GM12878 (cell line): ENCODE results near the gene RAB3B. TPM values are rescaled to one million over a fixed set of nuclear protein-coding genes. Genes with fewer than 3 reads are reported as not detected.

Experiments
- ATAC-seq: fragments of 200-7000 bp; cut with Tn5 transposase; 3 replicates; pipeline ENCODE4 v1.9.1; 2020; ENCODE audit warnings: mild to moderate bottlenecking, moderate library complexity
- BruUV-seq: library from RNA; stranded (reverse); fragments of 400-500 nt; replicated peaks from 2 replicates; lab custom pipeline; 2021; lab: Mats Ljungman, UMichigan
- CTCF ChIA-PET: fragments of 300-600 bp; sonication (Branson Sonifier 250); formaldehyde crosslinking; extraction: SDS; loops from one replicate; lab custom pipeline; 2021; ENCODE audit warnings: inconsistent platforms; lab: Yijun Ruan, JAX
- POLR2A ChIA-PET: fragments of 350-600 bp; formaldehyde crosslinking; extraction: SDS; loops from one replicate; lab custom pipeline; 2021; ENCODE audit warnings: inconsistent platforms; lab: Charles Lee
- RAD21 ChIA-PET: fragments of 300-600 bp; sonication (Branson Sonifier 250); formaldehyde crosslinking; loops from one replicate; lab custom pipeline; 2023; ENCODE audit warnings: antibody characterized with exemption; ENCODE audit not compliant: unreplicated experiment; lab: Charles Lee
- SMC1A ChIA-PET: fragments of 300-600 bp; sonication (Branson Sonifier 250); formaldehyde crosslinking; loops from one replicate; lab custom pipeline; 2023; ENCODE audit not compliant: unreplicated experiment, uncharacterized antibody; lab: Charles Lee
- DNase-seq: peaks from one replicate; pipeline ENCODE4 v3.0.0-alpha.2; 2011; ENCODE audit warnings: low read depth, low spot score
- FAIRE-seq: peaks from 3 replicates; lab custom pipeline; 2011; peaks lifted over from hg19 to GRCh38; lab: Jason Lieb, UNC
- H2AFZ ChIP-seq: 2 replicates; pipeline ENCODE4 v1.6.0; 2011; ENCODE audit warnings: low read depth, low read length, control low read depth; ENCODE audit not compliant: control insufficient read depth
- H3K27ac ChIP-seq: 2 replicates; pipeline ENCODE4 v1.5.1; 2011; ENCODE audit warnings: control low read depth; ENCODE audit not compliant: control insufficient read depth, insufficient read depth
- H3K27me3 ChIP-seq, 2 experiments: replicated peaks in 1 of 2; 2 replicates each; pipeline versions ENCODE4 v1.6.0 to v1.6.1; 2011; ENCODE audit warnings: low read length in 1 of 2; ENCODE audit not compliant: control insufficient read depth in 2 of 2, insufficient read depth in 2 of 2
- H3K36me3 ChIP-seq, 2 experiments: 2 replicates each; pipeline ENCODE4 v1.5.1; 2011; ENCODE audit warnings: low read length in 1 of 2; ENCODE audit not compliant: control insufficient read depth in 2 of 2, insufficient read depth in 2 of 2
- H3K4me1 ChIP-seq: 2 replicates; pipeline ENCODE4 v1.6.1; 2011; ENCODE audit warnings: mild to moderate bottlenecking, low read length, moderate library complexity, mixed read lengths; ENCODE audit not compliant: control insufficient read depth, insufficient read depth
- H3K4me2 ChIP-seq: 2 replicates; pipeline ENCODE4 v1.6.0; 2011; ENCODE audit warnings: control low read depth; ENCODE audit not compliant: control insufficient read depth, insufficient read depth
- H3K4me3 ChIP-seq: fragments of 200-600 bp; sonication (generic); 2 replicates; pipeline ENCODE4 v1.5.1; 2016
- H3K79me2 ChIP-seq: 2 replicates; pipeline ENCODE4 v1.6.0; 2011; ENCODE audit warnings: low read length; ENCODE audit not compliant: control insufficient read depth, insufficient read depth
- H3K9ac ChIP-seq: 2 replicates; pipeline ENCODE4 v1.8.0; 2011; ENCODE audit warnings: low read length, control low read depth, mixed read lengths; ENCODE audit not compliant: control insufficient read depth, insufficient read depth
- H3K9me3 ChIP-seq: replicated peaks from 3 replicates; pipeline ENCODE4 v1.5.1; 2011; ENCODE audit warnings: mild to moderate bottlenecking, low read length; ENCODE audit not compliant: control insufficient read depth, insufficient read depth
- H4K20me1 ChIP-seq: 2 replicates; pipeline ENCODE4 v1.6.0; 2011; ENCODE audit not compliant: control insufficient read depth, insufficient read depth
- CBFB ChIP-seq: IDR thresholded peaks from 2 replicates; pipeline ENCODE4 v1.6.1; 2016; ENCODE audit warnings: antibody characterized with exemption, low read depth
- SREBF2 ChIP-seq: IDR thresholded peaks from 2 replicates; pipeline ENCODE4 v1.6.1; 2012; ENCODE audit warnings: mild to moderate bottlenecking, low read length
- ZBED1 ChIP-seq: IDR thresholded peaks from 2 replicates; pipeline ENCODE4 v1.6.1; 2016; ENCODE audit warnings: borderline replicate concordance
- WGBS: methylation state at CpG from one replicate; pipeline ENCODE4 v1.1.6; 2016; ENCODE audit warnings: low lambda C conversion rate; ENCODE audit not compliant: insufficient replicate concordance, insufficient coverage; ENCODE audit errors: missing lambda C conversion rate; 5-methylcytosine and 5-hydroxymethylcytosine counted together
- in situ Hi-C: fragments of 300-500 bp; cut with MboI; formaldehyde crosslinking; loops from 9 replicates; pipeline ENCODE4 v1.14.3; 2018; ENCODE audit warnings: mixed read lengths
- intact Hi-C: fragments of 100-400 bp; cut with micrococcal nuclease; formaldehyde crosslinking; loops from one replicate; pipeline ENCODE4 v1.14.2; 2022; ENCODE audit not compliant: unreplicated experiment
- polyA plus RNA-seq, 11 experiments: library from polyadenylated mRNA; depleted of rRNA in 4 of 11; unstranded in 6 of 11; stranded (reverse) in 5 of 11; fragments of >200 nt; fragmentation: Nextera tagmentation in 4 of 11; fragmentation: Illumina TruSeq in 1 of 11; extraction: Ambion mirVana in 4 of 11; extraction: Trizol in 1 of 11; gene quantifications; 1 replicate in 1 of 11; 2 replicates in 10 of 11; pipeline versions ENCODE4 v1.2.1 to v1.2.3, GENCODE V29; 2011 to 2016; ENCODE audit warnings: inconsistent platforms in 2 of 11, missing spikeins in 2 of 11, low read depth in 1 of 11
- total RNA-seq, 4 experiments: library from RNA; depleted of rRNA in 3 of 4; stranded (reverse); fragments of >200 nt in 3 of 4; fragmentation: Illumina TruSeq in 1 of 4; extraction: Trizol in 1 of 4; gene quantifications; 2 replicates each; pipeline versions ENCODE4 v1.2.1 to v1.2.3, GENCODE V29; 2013 to 2021

Gene RAB3B
- total and polyA plus RNA-seq, 10 of the 15 experiments (the other 5 are each of a cell fraction or from before 2014, with no cell fraction given): 0.05 to 0.32 (median 0.24) TPM

- no peaks in the 10 kb centered on the region for H3K27me3 ChIP-seq
- H3K4me2 ChIP-seq: no peak overlapping the region
- WGBS: 100% methylated on average over 2 of the region's 2 CpGs
- H3K27ac ChIP-seq: no peak overlapping the region
- ChIA-PET RAD21 (no interaction called here), SMC1A (no interaction called here), POLR2A (interaction anchor here (0.7 kb wide), 1 partner anchor 9 kb away, joined by 6 read pairs; no protein-coding TSS in a partner anchor), CTCF (no interaction called here)
- intact Hi-C loops (no loop called here), in situ Hi-C loops (no loop called here)
- FAIRE-seq: no peak
- H2AFZ ChIP-seq: no peak overlapping the region
- no peaks in the 10 kb centered on the region for H3K9me3 ChIP-seq
- no peak overlapping the region for H3K9ac ChIP-seq
- H3K79me2 ChIP-seq: peaks cover 14% of the 10 kb centered on the region
- H3K36me3 ChIP-seq: peaks cover 2 to 20% of the 10 kb centered on the region in 2 experiments
- H3K4me3 ChIP-seq: no peak overlapping the region
- no peak for ATAC-seq
- H4K20me1 ChIP-seq: no peaks in the 10 kb centered on the region
- no TSS peak for BruUV-seq
- DNase-seq: no peak
- peaks cover 5% of the 10 kb centered on the region for H3K4me1 ChIP-seq
- TF ChIP-seq CBFB: no peak
Observed at GRCh38 chr1:52026278-52026677, 35.8 kb upstream of the RAB3B start.

GRCh38 chr1:52022133-52022532, 31.6 kb upstream of the RAB3B start:
- no peak overlapping the region for H2AFZ ChIP-seq
- no peaks in the 10 kb centered on the region for H3K9me3 ChIP-seq
- H3K4me1 ChIP-seq: no peaks in the 10 kb centered on the region
- H3K79me2 ChIP-seq: no peaks in the 10 kb centered on the region
- H3K27ac ChIP-seq: no peak overlapping the region
- intact Hi-C loops: no loop called here
- WGBS: 73% methylated on average over 2 of the region's 2 CpGs
- ATAC-seq (no peak), FAIRE-seq (no peak), DNase-seq (no peak)
- H3K27me3 ChIP-seq: no peaks in the 10 kb centered on the region
- H4K20me1 ChIP-seq: no peaks in the 10 kb centered on the region
- no TSS peak for BruUV-seq
- no peak overlapping the region for H3K4me3 ChIP-seq
- POLR2A ChIA-PET: interaction anchor here (0.7 kb wide), 1 partner anchor 106 kb away, joined by 5 read pairs; no protein-coding TSS in a partner anchor
- CTCF ChIA-PET: interaction anchor here (1.2 kb wide), 1 partner anchor 126 kb away, joined by 3 read pairs; no protein-coding TSS in a partner anchor
- H3K9ac ChIP-seq: no peak overlapping the region
- peaks cover 2 to 15% of the 10 kb centered on the region in 2 experiments for H3K36me3 ChIP-seq
- RAD21 ChIA-PET: no interaction called here
- no peak overlapping the region for H3K4me2 ChIP-seq
- SMC1A ChIA-PET: interaction anchor here (0.5 kb wide), 1 partner anchor 162 kb away, joined by 3 read pairs; no protein-coding TSS in a partner anchor
- in situ Hi-C loops: no loop called here
- TF ChIP-seq ZBED1: no peak
- TF ChIP-seq SREBF2: no peak
